Measurements from ENCODE around the gene ANKRD31. TPM values are rescaled to one million over a fixed set of nuclear protein-coding genes. Genes with fewer than 3 reads are reported as not detected.

ANKRD31 gene, protein sequence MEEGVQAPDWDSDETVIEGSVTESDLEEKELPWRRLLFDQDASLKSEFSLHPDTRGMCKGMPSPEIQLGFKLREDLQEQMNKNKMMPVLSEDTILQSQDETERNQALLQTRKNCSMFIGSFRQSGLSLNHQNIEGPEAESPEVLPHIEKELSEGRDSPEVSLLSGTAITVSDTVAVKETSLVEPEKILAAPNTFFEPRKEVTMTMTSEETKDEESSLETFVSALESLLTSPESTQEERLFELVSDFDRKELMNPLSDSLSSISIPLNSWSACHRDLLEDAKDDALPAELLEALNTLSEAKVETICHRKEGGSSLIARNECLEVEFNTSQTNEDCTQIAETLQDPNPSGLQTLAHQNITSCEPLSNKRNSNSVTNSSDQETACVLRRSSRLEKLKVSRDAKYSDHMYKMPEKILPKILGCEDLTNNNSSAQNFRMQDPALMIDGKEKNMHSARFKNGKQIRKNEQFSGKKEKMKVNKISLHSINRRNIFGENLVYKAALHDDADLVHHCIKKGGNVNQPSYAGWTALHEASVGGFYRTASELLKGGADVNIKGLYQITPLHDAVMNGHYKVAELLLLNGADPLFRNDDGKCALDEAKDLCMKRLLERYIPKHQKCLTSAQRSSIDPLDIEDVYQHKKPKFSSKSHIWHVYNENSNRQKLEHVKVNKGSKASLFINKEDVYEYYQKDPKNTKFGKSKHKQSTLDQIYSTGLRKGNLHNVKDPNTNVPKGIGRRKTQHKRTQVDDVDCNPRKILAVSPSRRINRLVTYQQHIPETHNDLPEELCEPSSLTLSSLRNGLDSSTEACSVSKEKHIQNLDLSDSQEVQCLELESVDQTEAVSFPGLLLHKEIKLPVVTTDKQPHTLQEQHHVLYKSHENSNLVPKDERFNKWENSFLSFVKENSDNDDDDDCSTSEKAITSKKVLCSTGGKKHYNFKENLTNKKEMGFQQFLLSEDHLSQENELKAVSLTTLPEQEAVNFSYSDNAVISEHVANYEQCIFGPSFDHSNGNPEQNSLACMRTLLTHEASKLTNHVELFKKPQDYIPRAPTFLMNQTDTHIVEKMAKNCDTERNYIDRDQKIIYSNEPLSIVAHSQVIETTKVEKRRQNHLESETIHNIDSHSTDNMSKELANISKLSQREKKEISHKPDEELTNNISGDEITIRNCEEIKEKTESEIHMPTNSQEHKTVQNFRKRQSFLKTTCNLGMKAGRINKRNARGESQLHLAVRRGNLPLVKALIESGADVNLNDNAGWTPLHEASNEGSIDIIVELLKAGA (N-terminal part only)
- total RNA-seq (2014; rRNA removed; shearing (Covaris generic)) (not detected in 2 replicates), total RNA-seq (2022) (0.13 TPM in 1 of 2 replicates, not detected in the other), Bru-seq, nascent RNA (percentile 19 among the genes with signal in this experiment), BruChase-seq, experiment 1, labeled RNA remaining after a 6-hour chase (percentile 8 among the genes with signal in this experiment), BruChase-seq, experiment 2, labeled RNA remaining after a 2-hour chase (percentile 16 among the genes with signal in this experiment)
- long read RNA-seq: 0 reads

DNA sequence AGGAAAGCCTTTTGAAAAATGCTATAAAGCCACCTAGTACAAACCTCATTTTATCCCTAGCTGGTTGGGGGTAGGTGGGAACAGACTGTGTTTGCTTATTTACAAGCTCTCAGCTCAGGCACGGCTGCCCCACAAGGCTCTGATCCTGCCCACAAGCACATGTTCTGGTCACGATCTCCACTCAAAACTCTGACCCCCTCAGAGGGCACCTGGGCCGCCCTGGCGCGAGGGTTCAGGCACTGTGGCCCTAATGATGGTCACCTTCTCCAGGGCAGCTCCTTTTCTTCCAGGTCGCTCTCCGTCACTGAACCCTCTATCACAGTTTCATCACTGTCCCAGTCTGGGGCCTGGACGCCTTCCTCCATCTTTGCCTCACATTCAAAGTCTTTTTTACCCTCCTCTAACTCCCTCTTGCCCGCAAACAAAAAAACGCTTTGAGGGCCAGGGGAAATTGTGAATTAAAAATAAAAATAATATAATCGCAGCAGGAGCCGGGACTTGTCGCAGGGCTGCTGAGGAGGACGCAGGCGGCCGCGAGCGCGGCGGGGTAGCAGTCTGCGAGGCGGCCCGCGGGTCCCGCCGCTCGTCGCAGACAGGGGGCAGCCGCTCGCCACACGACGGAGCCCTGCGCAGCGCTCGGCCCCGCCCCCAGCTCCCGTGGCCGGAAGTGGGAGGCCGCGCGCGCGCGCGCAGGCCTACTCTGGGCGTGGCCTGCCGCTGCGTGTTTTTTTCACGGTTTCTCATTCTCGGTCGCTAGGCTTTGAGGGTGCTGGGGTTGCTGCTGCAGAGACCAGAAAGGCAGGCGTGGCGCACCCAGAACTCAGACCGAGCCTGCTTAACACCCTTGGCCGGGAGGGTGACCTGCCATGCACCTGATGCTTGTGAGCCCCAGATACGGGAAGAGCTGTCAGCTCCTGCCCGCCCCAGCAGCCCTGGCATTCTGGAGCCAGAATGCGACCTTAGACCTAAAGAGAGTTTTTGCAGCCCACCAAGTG lies at the start of gene ANKRD31:
TSS of gene ANKRD31 (minus strand) at position 557 of the 995 bp plus-strand sequence. CDS start at position 365, 192 bp downstream.
- no peaks in the 10 kb centered on the region for H3K9me2 ChIP-seq (ENCODE audit: insufficient read depth, low read length)
- ChIA-PET CTCF (ENCODE audit: unreplicated experiment) (interaction anchor here (1.0 to 1.3 kb wide), 2 partner anchors 100 to 444 kb away, joined by 3 read pairs; no protein-coding TSS in a partner anchor), POLR2A (interaction anchor here (0.6 to 2.2 kb wide), 13 partner anchors 11 to 929 kb away, joined by 3 to 12 read pairs (median 4); partner anchors contain the start of gene HMGCR)
- no peaks in the 10 kb centered on the region for H4K20me1 ChIP-seq (ENCODE audit: insufficient read depth, low read length)
- H3K9me3 ChIP-seq (ENCODE audit: low read length): no peaks in the 10 kb centered on the region
- peaks cover 5% of the 10 kb centered on the region for H3K4me1 ChIP-seq (ENCODE audit: insufficient read depth, low read length, poor library complexity, severe bottlenecking)
- no peaks in the 10 kb centered on the region for H3K36me3 ChIP-seq (ENCODE audit: insufficient read depth, low read length)
- intact Hi-C loops (cut with micrococcal nuclease; ENCODE audit: unreplicated experiment): loop anchor here (2.0 to 5.0 kb wide), 4 partner anchors 101 to 1346 kb away; partner anchors contain the start of gene HMGCR
- H3K27ac ChIP-seq (ENCODE audit: low read depth, low read length, poor library complexity, severe bottlenecking): no peak within 1 kb of the TSS
- TSS peak; percentile 69 for BruUV-seq (replicated peaks)
- no peaks in the 10 kb centered on the region for H3K79me2 ChIP-seq (ENCODE audit: insufficient read depth, low read depth, low read length)
- TF ChIP-seq EZH2phosphoT487 (IDR thresholded peaks at IDR 0.05; ENCODE audit: borderline replicate concordance, low read depth, low read length) (no peak), CTCF (conservative IDR thresholded peaks at IDR 0.05; ENCODE audit: low read length) (peak; percentile 73)
- peak within 1 kb of the TSS; percentile 94 for H2AFZ ChIP-seq (ENCODE audit: low read length)
- DNase-seq (ENCODE audit: low spot score): peak; percentile 77
- peak within 1 kb of the TSS; percentile 75 for H3K4me2 ChIP-seq (ENCODE audit: low read length)
- H3K4me3 ChIP-seq (ENCODE audit: low read depth, low read length, poor library complexity, severe bottlenecking): peak within 1 kb of the TSS; percentile 69

DNA sequence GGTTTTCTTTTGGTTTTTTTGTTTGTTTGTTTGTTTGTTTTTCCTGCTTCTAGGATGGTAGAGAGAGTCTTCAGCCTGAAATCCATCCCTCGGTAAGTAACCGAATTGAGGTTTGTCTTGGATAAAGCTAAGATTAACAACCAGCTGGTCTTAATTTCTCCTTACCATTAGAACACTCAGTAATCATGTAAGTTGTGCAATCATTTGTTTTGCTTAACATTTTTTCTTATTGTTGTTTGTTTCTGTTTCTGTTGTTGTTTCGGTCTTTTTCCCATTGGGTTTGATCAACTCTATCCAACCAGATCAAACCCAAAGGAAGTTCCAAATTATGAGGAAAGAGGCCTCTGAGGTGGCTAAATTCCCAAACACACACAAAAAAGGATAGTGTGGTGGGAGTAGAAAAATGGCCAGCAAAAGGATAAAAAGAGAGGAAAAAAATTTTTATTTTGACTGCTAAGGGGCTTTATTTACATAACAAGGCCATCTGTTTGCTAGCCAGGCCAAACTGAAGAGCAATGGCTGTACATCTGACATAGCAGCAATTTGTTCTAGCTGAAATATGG lies 49.6 kb upstream of the ANKRD31 start:
- no peaks in the 10 kb centered on the region for H3K9me3 ChIP-seq (ENCODE audit: low read length)
- no TSS peak for BruUV-seq (replicated peaks)
- H4K20me1 ChIP-seq (ENCODE audit: insufficient read depth, low read length): no peaks in the 10 kb centered on the region
- ChIA-PET POLR2A (interaction anchor here (0.7 kb wide), 1 partner anchor 514 kb away, joined by 5 read pairs; no protein-coding TSS in a partner anchor), CTCF (ENCODE audit: unreplicated experiment) (interaction anchor here (0.7 kb wide), 1 partner anchor 1672 kb away, joined by 3 read pairs; no protein-coding TSS in a partner anchor)
- intact Hi-C loops (cut with micrococcal nuclease; ENCODE audit: unreplicated experiment): no loop called here
- H2AFZ ChIP-seq (ENCODE audit: low read length): no peak overlapping the region
- H3K79me2 ChIP-seq (ENCODE audit: insufficient read depth, low read depth, low read length): no peaks in the 10 kb centered on the region
- H3K36me3 ChIP-seq (ENCODE audit: insufficient read depth, low read length): no peaks in the 10 kb centered on the region
- no peaks in the 10 kb centered on the region for H3K9me2 ChIP-seq (ENCODE audit: insufficient read depth, low read length)
- DNase-seq (ENCODE audit: low spot score): no peak
- no peak overlapping the region for H3K27ac ChIP-seq (ENCODE audit: low read depth, low read length, poor library complexity, severe bottlenecking)
- no peak overlapping the region for H3K4me2 ChIP-seq (ENCODE audit: low read length)
- no peak for TF ChIP-seq EZH2phosphoT487 (IDR thresholded peaks at IDR 0.05; ENCODE audit: borderline replicate concordance, low read depth, low read length)
- TF ChIP-seq CTCF (conservative IDR thresholded peaks at IDR 0.05; ENCODE audit: low read length): no peak
- no peak overlapping the region for H3K4me3 ChIP-seq (ENCODE audit: low read depth, low read length, poor library complexity, severe bottlenecking)
- H3K4me1 ChIP-seq (ENCODE audit: insufficient read depth, low read length, poor library complexity, severe bottlenecking): no peaks in the 10 kb centered on the region
